Colonic mucosa (tissue), 4 donors: ENCODE measurements around the gene TLL1. TPM values are rescaled to one million over a fixed set of nuclear protein-coding genes. Genes with fewer than 3 reads are reported as not detected.

Source experiments
- DNase-seq: peaks from one replicate; pipeline ENCODE4 v3.0.0-alpha.2; 2020
- H3K27ac ChIP-seq: fragments of 200-600 bp; one replicate; pipeline ENCODE4 v1.8.0; 2021
- H3K27me3 ChIP-seq: fragments of 200-600 bp; one replicate; pipeline ENCODE4 v1.8.0; 2021
- H3K36me3 ChIP-seq: fragments of 200-600 bp; one replicate; pipeline ENCODE4 v1.8.0; 2021
- H3K4me1 ChIP-seq: fragments of 200-600 bp; one replicate; pipeline ENCODE4 v1.8.0; 2021; ENCODE audit warnings: mild to moderate bottlenecking
- H3K4me3 ChIP-seq: fragments of 200-600 bp; one replicate; pipeline ENCODE4 v1.8.0; 2021
- H3K9ac ChIP-seq, 2 donors: one replicate each; pipeline ENCODE4 v1.7.0; 2013; ENCODE audit warnings: control low read depth in 2 of 2, low read depth in 2 of 2, low read length in 2 of 2
- H3K9me3 ChIP-seq: fragments of 200-600 bp; one replicate; pipeline ENCODE4 v1.8.0; 2021
- CTCF ChIP-seq: fragments of 200-600 bp; IDR thresholded peaks from one replicate; pipeline ENCODE4 v1.8.0; 2022; ENCODE audit warnings: antibody characterized with exemption, mild to moderate bottlenecking
- intact Hi-C: fragments of 100-400 bp; cut with DNase I; formaldehyde crosslinking; loops from one replicate; pipeline ENCODE4 v1.14.1; 2022
- total RNA-seq, 2 donors: library from RNA; stranded (reverse); fragmentation: NEBNext Ultra II Directional in 1 of 2; extraction: Animal tissue kit (Norgen Biotek cat#: 25700) in 1 of 2; gene quantifications; one replicate each; pipeline ENCODE4 v1.2.1, GENCODE V29; 2021
- donor health status: healthy.
- donor health status: DM: no; HTN: no; CAD: no.
- donor health status: DM: no; HTN: no; CAD: no.

Gene TLL1
- total RNA-seq, 2 donors from 2014 or later = 2.4 to 3.4 TPM

DNA sequence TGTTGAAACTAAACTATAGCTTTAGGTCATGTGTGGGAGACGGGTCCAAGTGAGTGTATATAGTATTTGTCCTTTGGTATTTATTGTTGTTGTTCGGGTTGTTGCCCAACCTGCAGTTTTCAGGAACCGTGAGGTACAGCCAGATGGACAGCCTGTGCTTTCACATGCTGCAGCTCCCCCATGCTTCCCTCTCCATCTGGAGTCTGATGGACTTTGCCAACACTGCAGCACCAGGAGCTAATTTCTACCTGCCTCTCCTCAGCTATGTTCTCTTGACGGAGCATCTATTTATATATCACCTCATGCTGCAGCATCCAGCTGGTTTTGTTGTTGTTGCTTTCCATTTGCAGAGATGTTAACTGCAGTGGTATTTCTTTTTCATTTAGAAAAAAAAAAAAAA, 80.1 kb downstream of the TLL1 start:
- no peak for TF ChIP-seq CTCF
- no peaks in the 10 kb centered on the region for H3K4me1 ChIP-seq
- no peak for DNase-seq

DNA sequence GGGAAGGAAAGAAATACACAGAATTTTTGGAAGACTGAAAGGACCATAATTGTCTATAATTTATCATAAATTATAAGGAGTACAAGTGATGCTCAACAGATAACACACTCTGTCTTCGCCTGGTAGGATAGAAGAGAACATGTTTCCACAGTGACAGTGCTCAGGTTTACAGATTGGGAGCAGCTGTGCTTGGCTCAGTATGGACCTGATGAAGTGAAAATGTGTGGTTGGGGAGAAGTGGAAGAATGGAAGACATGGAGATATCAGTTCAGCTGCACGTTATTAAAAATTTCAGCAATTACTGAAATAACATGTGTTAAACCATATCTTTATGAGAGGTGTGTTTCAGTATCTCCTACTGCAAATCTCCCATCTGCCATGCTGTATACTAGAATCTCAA, 90.6 kb downstream of the TLL1 start:
- Histone ChIP-seq H3K9ac (no peak overlapping the region), H3K9me3 (no peaks in the 10 kb centered on the region), H3K27ac (no peak overlapping the region), H3K27me3 (no peaks in the 10 kb centered on the region), H3K4me3 (no peak overlapping the region), H3K36me3 (no peaks in the 10 kb centered on the region), H3K4me1 (no peaks in the 10 kb centered on the region)
- no peak for TF ChIP-seq CTCF
- intact Hi-C loops = no loop called here
- no peak for DNase-seq

More for the DNA sequence above, 80.1 kb downstream of the TLL1 start:
- no peaks in the 10 kb centered on the region for H3K27me3 ChIP-seq
- no peak overlapping the region for H3K27ac ChIP-seq
- intact Hi-C loops = no loop called here
- H3K36me3 ChIP-seq = no peaks in the 10 kb centered on the region
- H3K9ac ChIP-seq = no peak overlapping the region
- H3K9me3 ChIP-seq = no peaks in the 10 kb centered on the region
- H3K4me3 ChIP-seq = no peak overlapping the region

DNA sequence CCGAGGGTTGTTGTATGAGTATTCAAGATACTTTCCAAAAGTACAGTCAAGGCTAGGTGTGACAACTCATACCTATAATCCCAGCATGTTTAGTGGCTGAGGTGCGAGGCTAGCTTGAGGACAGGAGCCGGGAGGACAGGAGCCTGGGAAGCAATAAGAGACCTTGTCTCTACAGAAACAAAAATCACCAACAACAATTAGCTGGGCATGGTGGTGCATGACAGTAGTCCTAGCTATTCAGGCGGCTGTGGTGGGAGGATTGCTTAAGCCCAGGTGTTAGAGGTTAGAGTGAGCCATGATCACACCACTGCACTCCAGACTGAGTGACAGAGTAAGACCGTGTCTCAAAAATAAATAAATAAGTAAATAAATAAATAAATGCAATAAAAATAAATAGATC, 91.6 kb downstream of the TLL1 start:
- H3K27me3 ChIP-seq = no peaks in the 10 kb centered on the region

GRCh38 chr4:165965503-165965902, 92.5 kb downstream of the TLL1 start:
- intact Hi-C loops = no loop called here
- H3K9ac ChIP-seq = no peak overlapping the region
- TF ChIP-seq CTCF = no peak
- no peaks in the 10 kb centered on the region for H3K9me3 ChIP-seq
- H3K4me3 ChIP-seq = no peak overlapping the region
- no peaks in the 10 kb centered on the region for H3K27me3 ChIP-seq
- no peak overlapping the region for H3K27ac ChIP-seq
- no peak for DNase-seq
- H3K36me3 ChIP-seq = no peaks in the 10 kb centered on the region
- no peaks in the 10 kb centered on the region for H3K4me1 ChIP-seq

More for the DNA sequence above, 91.6 kb downstream of the TLL1 start:
- H3K36me3 ChIP-seq = no peaks in the 10 kb centered on the region
- intact Hi-C loops = no loop called here
- no peaks in the 10 kb centered on the region for H3K4me1 ChIP-seq
- H3K27ac ChIP-seq = no peak overlapping the region
- no peak for DNase-seq
- H3K9ac ChIP-seq = no peak overlapping the region
- no peak overlapping the region for H3K4me3 ChIP-seq
- H3K9me3 ChIP-seq = no peaks in the 10 kb centered on the region
- no peak for TF ChIP-seq CTCF

DNA sequence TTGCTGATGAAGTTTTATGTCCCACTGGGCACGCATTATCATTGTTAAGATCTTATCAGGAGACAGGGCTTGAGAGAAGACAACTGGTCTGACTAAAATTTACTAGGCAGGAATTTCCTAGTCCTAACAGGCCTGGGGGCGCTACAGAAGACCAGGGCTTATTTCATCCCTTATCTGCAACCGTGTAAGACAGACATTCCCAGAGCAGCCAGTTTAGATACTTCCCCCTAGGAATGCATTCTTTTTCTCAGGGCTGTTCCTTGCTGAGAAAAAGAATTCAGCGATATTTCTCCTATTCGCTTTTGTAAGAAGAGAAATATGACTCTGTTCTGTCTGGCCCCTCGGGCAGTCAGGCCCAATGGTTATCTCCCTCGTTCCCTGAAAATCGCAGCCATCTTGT, 93.8 kb downstream of the TLL1 start:
- no peak for TF ChIP-seq CTCF
- intact Hi-C loops = no loop called here
- H3K27me3 ChIP-seq = no peaks in the 10 kb centered on the region

GRCh38 chr4:165967486-165967885, 94.4 kb downstream of the TLL1 start:
- DNase-seq = no peak
- Histone ChIP-seq H3K4me3 (no peak overlapping the region), H3K36me3 (no peaks in the 10 kb centered on the region), H3K4me1 (no peaks in the 10 kb centered on the region), H3K9ac (no peak overlapping the region), H3K27ac (no peak overlapping the region), H3K9me3 (no peaks in the 10 kb centered on the region), H3K27me3 (no peaks in the 10 kb centered on the region)
- intact Hi-C loops = no loop called here
- no peak for TF ChIP-seq CTCF

More for the DNA sequence above, 93.8 kb downstream of the TLL1 start:
- Histone ChIP-seq H3K36me3 (no peaks in the 10 kb centered on the region), H3K4me1 (no peaks in the 10 kb centered on the region), H3K27ac (no peak overlapping the region), H3K9me3 (no peaks in the 10 kb centered on the region), H3K9ac (no peak overlapping the region), H3K4me3 (no peak overlapping the region)
- DNase-seq = no peak
